CD1c-positive myeloid dendritic cell (primary cell): ENCODE results near the gene PCDHGC4.
A peak's percentile ranks its signal among the peaks of the same experiment; 100 is the strongest.

ENCODE experiments used
- DNase-seq: peaks from one replicate; pipeline ENCODE4 v3.0.0-alpha.2; 2016; ENCODE audit errors: extremely low spot score

PCDHGC4 gene

GRCh38 chr5:141484641-141485311 is at the start of gene PCDHGC4:
TSS of gene PCDHGC4 (plus strand) at chr5:141485030. CDS start at chr5:141485174, 144 bp downstream.
- no peak for DNase-seq

- no peak for DNase-seq
Observed at GRCh38 chr5:141437221-141437620, 47.6 kb upstream of the PCDHGC4 start.

DNA sequence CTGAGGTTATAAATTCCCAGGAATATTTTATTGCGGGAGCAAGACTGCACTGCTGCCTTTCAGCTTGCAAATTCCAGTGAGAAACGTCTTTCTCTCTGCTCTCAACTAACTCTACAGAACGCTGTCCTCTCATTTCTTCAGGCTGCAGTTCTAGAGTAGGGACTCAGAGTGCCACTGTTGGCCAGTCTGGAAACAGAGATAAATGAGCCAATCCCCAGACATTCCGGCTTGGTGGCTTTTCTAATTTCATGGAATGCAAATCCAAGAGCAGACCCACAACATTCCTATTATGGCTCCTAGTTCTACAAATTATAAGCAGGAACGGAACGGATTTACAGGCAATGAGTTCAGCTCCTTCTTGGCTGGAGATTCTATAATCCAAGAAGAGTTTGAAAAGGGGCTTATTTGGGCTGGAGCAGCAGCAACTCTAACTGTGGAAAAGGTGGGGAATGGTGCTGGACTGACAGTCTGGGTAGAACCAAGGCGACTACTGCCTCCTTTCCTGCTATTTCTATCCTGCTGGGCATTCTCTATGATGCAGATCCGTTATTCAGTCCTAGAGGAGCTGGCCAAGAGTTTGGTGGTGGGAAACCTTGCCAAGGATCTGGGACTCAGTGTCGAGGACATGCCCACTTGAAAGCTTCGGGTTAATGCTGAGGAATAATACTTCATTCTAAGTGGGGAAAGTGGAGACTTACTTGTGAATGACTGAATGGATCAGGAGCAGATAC is 45.3 kb upstream of the PCDHGC4 start:
- DNase-seq, result no peak

GRCh38 chr5:141440341-141440740 is 44.5 kb upstream of the PCDHGC4 start:
- DNase-seq, result no peak

DNA sequence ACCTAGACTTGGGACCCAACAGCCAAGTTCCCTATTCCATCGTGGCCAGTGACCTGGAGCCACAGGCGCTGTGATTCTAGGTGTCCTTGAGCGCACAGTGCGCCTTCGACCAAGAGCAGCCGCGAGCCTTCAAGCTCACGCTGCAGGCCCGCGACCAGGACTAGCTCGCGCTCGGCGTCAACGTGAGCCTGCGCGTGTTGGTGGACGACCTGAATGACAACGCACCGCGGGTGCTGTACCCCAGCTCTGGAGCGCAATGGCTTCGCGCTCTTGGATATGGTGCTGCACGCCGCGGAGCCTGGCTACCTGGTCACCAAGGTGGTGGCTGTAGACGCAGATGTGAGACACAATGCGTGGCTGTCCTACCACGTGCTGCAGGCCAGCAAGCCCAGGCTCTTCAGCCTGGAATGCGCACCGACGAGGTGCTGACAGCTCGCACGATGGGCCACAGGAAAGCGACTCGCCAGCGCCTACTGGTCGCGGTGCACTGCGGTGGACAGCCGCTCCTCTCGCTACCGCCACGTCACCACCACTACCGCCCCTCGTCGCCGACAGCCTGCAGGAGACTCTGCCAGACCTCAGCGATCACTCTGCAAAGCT is 43.2 kb upstream of the PCDHGC4 start:
- DNase-seq, result no peak

- no peak for DNase-seq
Observed at GRCh38 chr5:141465351-141465750, 19.5 kb upstream of the PCDHGC4 start.

DNA sequence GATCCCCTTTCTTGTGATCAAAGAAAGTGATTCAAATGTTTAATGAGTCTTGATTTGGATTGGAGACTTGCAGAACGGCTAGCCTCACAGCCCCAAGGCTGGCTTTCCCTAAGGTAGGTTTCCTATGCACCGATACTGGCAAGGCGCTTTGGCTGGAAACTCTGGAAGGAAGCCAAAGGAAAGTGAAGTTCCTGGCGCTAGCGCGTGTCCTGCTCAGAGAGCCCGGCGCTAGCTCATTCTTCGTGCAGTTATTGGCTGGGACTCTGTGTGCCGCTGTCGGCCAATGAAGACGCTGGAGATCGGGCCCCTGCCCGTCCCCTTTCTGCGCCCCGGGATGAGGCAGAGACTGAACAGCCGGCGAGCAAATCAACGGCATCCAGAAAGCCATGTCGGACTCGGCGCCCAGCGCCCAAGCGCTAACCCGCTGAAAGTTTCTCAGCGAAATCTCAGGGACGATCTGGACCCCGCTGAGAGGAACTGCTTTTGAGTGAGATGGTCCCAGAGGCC is 9.2 kb upstream of the PCDHGC4 start, which contains the start of gene PCDHGC3:
PCDHGC3 (plus strand) TSS at position 342 of the 507 bp plus-strand sequence; CDS start at position 493, 151 bp downstream.
- peak; percentile 49 for DNase-seq

DNA sequence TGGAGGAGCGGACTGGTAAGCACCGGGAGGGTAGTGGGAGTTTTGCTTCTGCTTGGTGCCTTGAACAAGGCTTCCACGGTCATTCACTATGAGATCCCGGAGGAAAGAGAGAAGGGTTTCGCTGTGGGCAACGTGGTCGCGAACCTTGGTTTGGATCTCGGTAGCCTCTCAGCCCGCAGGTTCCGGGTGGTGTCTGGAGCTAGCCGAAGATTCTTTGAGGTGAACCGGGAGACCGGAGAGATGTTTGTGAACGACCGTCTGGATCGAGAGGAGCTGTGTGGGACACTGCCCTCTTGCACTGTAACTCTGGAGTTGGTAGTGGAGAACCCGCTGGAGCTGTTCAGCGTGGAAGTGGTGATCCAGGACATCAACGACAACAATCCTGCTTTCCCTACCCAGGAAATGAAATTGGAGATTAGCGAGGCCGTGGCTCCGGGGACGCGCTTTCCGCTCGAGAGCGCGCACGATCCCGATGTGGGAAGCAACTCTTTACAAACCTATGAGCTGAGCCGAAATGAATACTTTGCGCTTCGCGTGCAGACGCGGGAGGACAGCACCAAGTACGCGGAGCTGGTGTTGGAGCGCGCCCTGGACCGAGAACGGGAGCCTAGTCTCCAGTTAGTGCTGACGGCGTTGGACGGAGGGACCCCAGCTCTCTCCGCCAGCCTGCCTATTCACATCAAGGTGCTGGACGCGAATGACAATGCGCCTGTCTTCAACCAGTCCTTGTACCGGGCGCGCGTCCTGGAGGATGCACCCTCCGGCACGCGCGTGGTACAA is 8.5 kb upstream of the PCDHGC4 start:
- peak; percentile 6 for DNase-seq

DNA sequence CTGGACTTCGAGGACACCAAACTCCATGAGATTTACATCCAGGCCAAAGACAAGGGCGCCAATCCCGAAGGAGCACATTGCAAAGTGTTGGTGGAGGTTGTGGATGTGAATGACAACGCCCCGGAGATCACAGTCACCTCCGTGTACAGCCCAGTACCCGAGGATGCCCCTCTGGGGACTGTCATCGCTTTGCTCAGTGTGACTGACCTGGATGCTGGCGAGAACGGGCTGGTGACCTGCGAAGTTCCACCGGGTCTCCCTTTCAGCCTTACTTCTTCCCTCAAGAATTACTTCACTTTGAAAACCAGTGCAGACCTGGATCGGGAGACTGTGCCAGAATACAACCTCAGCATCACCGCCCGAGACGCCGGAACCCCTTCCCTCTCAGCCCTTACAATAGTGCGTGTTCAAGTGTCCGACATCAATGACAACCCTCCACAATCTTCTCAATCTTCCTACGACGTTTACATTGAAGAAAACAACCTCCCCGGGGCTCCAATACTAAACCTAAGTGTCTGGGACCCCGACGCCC is 7.7 kb upstream of the PCDHGC4 start:
- DNase-seq, result no peak

DNA sequence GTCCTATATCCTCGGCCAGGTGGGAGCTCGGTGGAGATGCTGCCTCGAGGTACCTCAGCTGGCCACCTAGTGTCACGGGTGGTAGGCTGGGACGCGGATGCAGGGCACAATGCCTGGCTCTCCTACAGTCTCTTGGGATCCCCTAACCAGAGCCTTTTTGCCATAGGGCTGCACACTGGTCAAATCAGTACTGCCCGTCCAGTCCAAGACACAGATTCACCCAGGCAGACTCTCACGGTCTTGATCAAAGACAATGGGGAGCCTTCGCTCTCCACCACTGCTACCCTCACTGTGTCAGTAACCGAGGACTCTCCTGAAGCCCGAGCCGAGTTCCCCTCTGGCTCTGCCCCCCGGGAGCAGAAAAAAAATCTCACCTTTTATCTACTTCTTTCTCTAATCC is 7.0 kb upstream of the PCDHGC4 start:
- DNase-seq, result no peak

- no peak for DNase-seq
Observed at GRCh38 chr5:141478321-141478945, 6.4 kb upstream of the PCDHGC4 start.

DNA sequence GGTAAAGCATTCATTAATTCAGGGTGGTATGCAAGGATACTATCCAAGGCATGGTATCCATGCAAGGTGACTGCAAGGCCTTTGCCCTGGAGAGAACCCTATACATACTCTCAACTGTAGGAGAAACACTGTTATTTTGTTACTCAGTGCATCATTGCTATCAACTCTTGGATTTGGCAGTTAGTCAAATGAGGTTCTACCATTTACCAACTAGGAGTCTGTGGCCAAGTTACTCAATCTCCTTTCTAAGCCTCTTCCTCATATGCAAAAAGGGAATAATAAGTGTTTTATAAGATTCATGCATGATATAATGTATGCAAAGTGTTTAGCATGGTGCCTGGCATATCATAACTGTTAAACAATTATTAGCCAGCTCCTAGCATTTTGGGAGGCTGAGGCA is 5.1 kb upstream of the PCDHGC4 start:
- no peak for DNase-seq

DNA sequence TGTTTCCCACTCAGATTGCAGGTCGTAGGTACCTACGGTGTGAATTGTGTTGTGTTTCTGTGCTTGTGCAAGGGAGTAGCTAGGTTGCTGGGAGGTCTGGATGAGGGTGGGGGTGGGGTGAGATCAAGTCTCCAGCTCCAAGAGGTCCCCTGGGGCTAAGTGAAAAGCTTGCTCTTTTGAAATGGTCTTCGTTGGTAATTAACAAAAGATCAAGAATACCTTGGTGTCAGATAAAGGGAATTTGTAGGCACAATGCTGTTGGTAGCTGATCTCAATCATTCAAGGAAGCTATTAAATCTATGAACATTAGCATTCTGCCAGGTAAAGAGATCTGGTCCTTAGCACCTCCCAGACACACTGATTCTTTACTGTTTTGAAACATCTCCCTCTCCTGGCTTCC is 928 bp upstream of the PCDHGC4 start:
- no peak for DNase-seq

DNA sequence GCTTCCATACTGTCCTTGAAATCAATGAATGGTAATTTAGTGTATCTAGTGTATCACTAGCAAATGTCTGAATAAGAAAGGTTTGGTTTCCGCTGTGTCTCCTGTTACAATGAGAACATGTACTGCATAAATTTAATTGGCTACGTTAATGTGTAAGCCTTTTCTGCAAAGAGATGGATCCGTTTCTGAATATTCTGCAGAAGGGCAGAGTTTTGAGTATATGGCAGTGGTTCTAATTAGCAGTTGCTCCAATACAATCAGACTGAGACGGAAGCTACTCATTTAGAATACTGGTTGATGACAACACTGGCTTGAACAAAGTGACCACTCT is 555 bp upstream of the PCDHGC4 start:
- DNase-seq, result no peak

- no peak for DNase-seq
Observed at GRCh38 chr5:141485321-141486055, 658 bp downstream of the PCDHGC4 start.

DNA sequence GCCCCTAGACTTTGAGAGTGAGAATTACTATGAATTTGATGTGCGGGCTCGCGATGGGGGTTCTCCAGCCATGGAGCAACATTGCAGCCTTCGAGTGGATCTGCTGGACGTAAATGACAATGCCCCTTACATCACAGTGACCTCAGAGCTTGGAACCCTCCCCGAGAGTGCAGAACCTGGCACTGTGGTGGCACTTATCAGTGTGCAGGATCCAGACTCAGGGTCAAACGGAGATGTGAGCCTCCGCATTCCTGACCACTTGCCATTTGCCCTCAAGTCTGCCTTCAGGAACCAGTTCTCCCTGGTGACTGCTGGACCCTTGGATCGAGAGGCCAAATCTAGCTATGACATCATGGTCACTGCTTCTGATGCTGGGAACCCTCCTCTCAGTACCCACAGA is 1.3 kb downstream of the PCDHGC4 start:
- DNase-seq, result no peak

GRCh38 chr5:141487131-141487530 is 2.3 kb downstream of the PCDHGC4 start:
- DNase-seq, result no peak

DNA sequence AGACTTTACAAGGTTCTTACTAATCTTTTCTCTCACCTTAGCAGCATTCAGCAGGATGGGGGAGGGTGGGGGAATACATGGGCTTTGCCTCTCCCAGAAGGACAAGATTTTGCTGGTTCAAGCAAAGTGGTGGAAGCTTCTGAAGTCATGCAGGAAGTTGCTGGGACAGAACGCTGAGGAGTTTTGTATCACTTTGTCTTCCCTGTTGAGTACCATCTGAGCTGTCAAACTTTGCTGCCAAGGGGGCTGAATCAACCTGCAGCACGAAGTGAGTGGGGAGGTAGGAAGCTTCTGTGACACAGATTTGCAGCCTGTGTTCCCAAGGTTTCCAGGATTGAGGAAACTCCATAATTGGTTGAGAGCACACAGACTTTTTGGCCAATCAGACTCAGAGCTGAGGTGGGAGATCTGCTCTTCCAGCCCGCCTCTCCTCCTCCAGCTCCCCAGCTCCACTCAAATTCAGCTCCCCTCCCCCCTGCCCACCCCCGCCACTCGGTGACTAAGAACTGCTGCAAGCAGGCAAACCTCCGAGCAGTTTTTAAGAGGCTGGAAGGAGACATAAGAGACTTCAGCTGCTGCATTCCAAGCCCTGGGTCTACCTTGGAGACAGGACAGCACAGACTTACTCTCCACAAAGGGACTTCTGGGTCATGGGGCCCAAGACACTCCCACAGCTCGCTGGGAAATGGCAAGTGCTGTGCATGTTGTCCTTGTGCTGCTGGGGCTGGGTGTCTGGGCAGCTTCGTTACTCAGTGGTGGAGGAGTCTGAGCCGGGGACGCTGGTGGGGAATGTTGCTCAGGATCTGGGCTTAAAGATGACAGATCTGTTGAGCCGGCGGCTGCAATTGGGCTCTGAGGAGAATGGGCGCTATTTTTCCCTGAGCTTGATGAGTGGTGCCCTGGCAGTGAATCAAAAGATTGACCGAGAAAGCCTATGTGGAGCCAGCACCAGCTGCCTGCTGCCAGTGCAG is 4.0 kb downstream of the PCDHGC4 start, which contains the start of gene PCDHGC5:
PCDHGC5 (plus strand) TSS at position 491 of the 971 bp plus-strand sequence; CDS start at position 651, 160 bp downstream.
- DNase-seq, result no peak

- no peak for DNase-seq
Observed at GRCh38 chr5:141489841-141490240, 5.0 kb downstream of the PCDHGC4 start.
